K562 (cell line): ENCODE data around the gene SLC4A2. TPM values are rescaled to one million over a fixed set of nuclear protein-coding genes. Genes with fewer than 3 reads are reported as not detected.
A peak's percentile ranks its signal among the peaks of the same experiment; 100 is the strongest.

Source experiments
- ARID2 ChIP-seq: fragments of 450-650 bp; IDR thresholded peaks from 2 replicates; pipeline ENCODE4 v1.6.1; 2017; ENCODE audit warnings: antibody characterized with exemption, mild to moderate bottlenecking
- CEBPB ChIP-seq: fragments of 450-650 bp; IDR thresholded peaks from 2 replicates; pipeline ENCODE4 v1.6.1; 2016; ENCODE audit warnings: missing genetic modification characterization, missing compliant biosample characterization
- CEBPZ ChIP-seq: fragments of 150-350 bp; IDR thresholded peaks from 2 replicates; pipeline ENCODE4 v1.6.1; 2014; ENCODE audit warnings: low read depth, mild to moderate bottlenecking, low read length, borderline replicate concordance
- CREB1 ChIP-seq, 2 experiments: sonication (generic) in 1 of 2; formaldehyde crosslinking in 1 of 2; IDR thresholded peaks; 2 replicates each; pipeline versions ENCODE4 v1.6.1 to v1.8.0; 2012 to 2022; ENCODE audit warnings: inconsistent platforms in 1 of 2, mild to moderate bottlenecking in 1 of 2, missing genetic modification reagents in 1 of 2, moderate library complexity in 1 of 2
- E2F4 ChIP-seq: sonication (generic); formaldehyde crosslinking; IDR thresholded peaks from 2 replicates; pipeline ENCODE4 v1.8.0; 2022; ENCODE audit warnings: mild to moderate bottlenecking, low read depth, missing genetic modification reagents
- GATA2 ChIP-seq: sonication (generic); formaldehyde crosslinking; IDR thresholded peaks from 2 replicates; pipeline ENCODE4 v1.4.0; 2020; ENCODE audit warnings: mild to moderate bottlenecking, missing genetic modification reagents
- HMGXB4 ChIP-seq: sonication (generic); formaldehyde crosslinking; IDR thresholded peaks from 2 replicates; pipeline ENCODE4 v1.8.1; 2023; ENCODE audit warnings: mild to moderate bottlenecking, missing genetic modification reagents
- KAT8 ChIP-seq: fragments of 450-650 bp; IDR thresholded peaks from 2 replicates; pipeline ENCODE4 v1.6.1; 2016; ENCODE audit warnings: low read depth, mild to moderate bottlenecking
- LARP7 ChIP-seq: fragments of 450-650 bp; IDR thresholded peaks from 2 replicates; pipeline ENCODE4 v1.6.1; 2016
- MAFG ChIP-seq: fragments of 450-650 bp; conservative IDR thresholded peaks from 2 replicates; pipeline ENCODE4 v1.6.1; 2016; ENCODE audit warnings: missing genetic modification characterization, missing compliant biosample characterization
- RBM14 ChIP-seq: fragments of 200-400 bp; formaldehyde crosslinking; IDR thresholded peaks from 2 replicates; pipeline ENCODE4 v1.6.1; 2018; ENCODE audit warnings: low read depth, mild to moderate bottlenecking, low read length, moderate library complexity, borderline replicate concordance; ENCODE audit not compliant: insufficient read depth
- SP2 ChIP-seq: IDR thresholded peaks from 2 replicates; pipeline ENCODE4 v1.6.1; 2011; ENCODE audit warnings: mild to moderate bottlenecking, low read depth, low read length, moderate library complexity; ENCODE audit not compliant: poor library complexity, severe bottlenecking; ENCODE audit errors: extremely low read depth
- SUPT5H ChIP-seq: fragments of 450-650 bp; IDR thresholded peaks from 2 replicates; pipeline ENCODE4 v1.6.1; 2016
- TFAP4 ChIP-seq: sonication (generic); formaldehyde crosslinking; IDR thresholded peaks from 2 replicates; pipeline ENCODE4 v1.8.0; 2022; ENCODE audit warnings: missing genetic modification reagents, mild to moderate bottlenecking, moderate library complexity, borderline replicate concordance
- TSHZ1 ChIP-seq: fragments of 250-450 bp; sonication (Bioruptor Pico); IDR thresholded peaks from 2 replicates; pipeline ENCODE4 v1.4.0; 2020; ENCODE audit warnings: mild to moderate bottlenecking, moderate library complexity
- ZNF146 ChIP-seq: IDR thresholded peaks from one replicate; pipeline ENCODE4 v1.6.1; 2018; ENCODE audit warnings: missing compliant biosample characterization; ENCODE audit not compliant: unreplicated experiment
- polyA plus RNA-seq, 8 experiments: library from polyadenylated mRNA; depleted of rRNA in 4 of 8; stranded (reverse) in 5 of 8; unstranded in 3 of 8; fragments of >200 nt; fragmentation: Nextera tagmentation in 2 of 8; fragmentation: Illumina TruSeq in 1 of 8; extraction: Ambion mirVana in 2 of 8; extraction: Trizol in 1 of 8; gene quantifications; 2 replicates each; pipeline versions ENCODE4 v1.2.1 to v1.2.3, GENCODE V29; 2011 to 2014; ENCODE audit warnings: inconsistent platforms in 1 of 8, missing spikeins in 1 of 8
- total RNA-seq, 7 experiments: library from RNA; depleted of rRNA in 6 of 7; stranded (reverse); fragments of >200 nt in 6 of 7; fragmentation: Illumina TruSeq in 2 of 7; extraction: Trizol in 2 of 7; gene quantifications; 2 replicates each; pipeline versions ENCODE4 v1.2.1 to v1.2.3, GENCODE V29; 2011 to 2021; ENCODE audit warnings: low replicate concordance in 1 of 7

SLC4A2 gene
- total and polyA plus RNA-seq, 9 of the 15 experiments (the other 6 are each of a cell fraction or from before 2014, with no cell fraction given): 11.4 to 375 (median 130) TPM

- TF ChIP-seq MAFG (no peak), LARP7 (peak; percentile 25; the same call in 1 of the 2 replicates), SP2 (no peak), KAT8 (no peak), ZNF146 (CRISPR knock-in tag) (no peak), SUPT5H (peak; percentile 75), GATA2 (CRISPR knock-in tag) (no peak), CREB1 (IDR thresholded peaks at IDR 0.05) (peak; percentile 84), CREB1 (CRISPR knock-in tag; IDR thresholded peaks at IDR 0.05) (peak; percentile 92), CEBPB (tag) (no peak), ARID2 (no peak), HMGXB4 (CRISPR knock-in tag) (0 out of 2 replicates have a peak, but pooled peaks have one; percentile 74), E2F4 (CRISPR knock-in tag) (no peak), RBM14 (no peak), TSHZ1 (CRISPR knock-in tag) (no peak), CEBPZ (no peak), TFAP4 (peak; percentile 99)
Observed at GRCh38 chr7:151057989-151058780, 1.2 kb upstream of the SLC4A2 start (continued).
